Glutamatergic neuron (in vitro differentiated cells): Measurements from ENCODE around the gene HOTAIR. TPM values are rescaled to one million over a fixed set of nuclear protein-coding genes. Genes with fewer than 3 reads are reported as not detected.
A peak's percentile ranks its signal among the peaks of the same experiment; 100 is the strongest.

Experiments
- DNase-seq: peaks from one replicate; pipeline ENCODE4 v3.0.0; 2022
- H3K27ac Mint-ChIP-seq: one replicate; pipeline ENCODE4 v1.8.0; 2020; ENCODE audit warnings: mild to moderate bottlenecking, mixed read lengths, inconsistent platforms; ENCODE audit not compliant: unreplicated experiment
- H3K27me3 Mint-ChIP-seq: one replicate; pipeline ENCODE4 v1.8.0; 2020; ENCODE audit warnings: mild to moderate bottlenecking, moderate library complexity, mixed read lengths, inconsistent platforms; ENCODE audit not compliant: unreplicated experiment
- H3K36me3 Mint-ChIP-seq: one replicate; pipeline ENCODE4 v1.8.0; 2020; ENCODE audit warnings: mild to moderate bottlenecking, mixed read lengths, inconsistent platforms; ENCODE audit not compliant: unreplicated experiment
- H3K4me1 Mint-ChIP-seq: one replicate; pipeline ENCODE4 v1.8.0; 2020; ENCODE audit warnings: mild to moderate bottlenecking, low read depth, mixed read lengths, inconsistent platforms; ENCODE audit not compliant: unreplicated experiment
- H3K4me3 Mint-ChIP-seq: one replicate; pipeline ENCODE4 v1.8.0; 2020; ENCODE audit warnings: mild to moderate bottlenecking, mixed read lengths, inconsistent platforms; ENCODE audit not compliant: unreplicated experiment
- H3K9me3 Mint-ChIP-seq: one replicate; pipeline ENCODE4 v1.8.0; 2020; ENCODE audit warnings: mild to moderate bottlenecking, moderate library complexity, mixed read lengths, inconsistent platforms; ENCODE audit not compliant: unreplicated experiment
- CTCF ChIP-seq: fragments of 200-600 bp; sonication (generic); IDR thresholded peaks from one replicate; pipeline ENCODE4 v1.5.0; 2021; ENCODE audit not compliant: partially characterized antibody, unreplicated experiment
- total RNA-seq: library from RNA; stranded (reverse); fragmentation: NEBNext Ultra II Directional; extraction: Animal tissue kit (Norgen Biotek cat#: 25700); gene quantifications from one replicate; pipeline ENCODE4 v1.2.1, GENCODE V29; 2021; ENCODE audit not compliant: unreplicated experiment

Gene HOTAIR
- total RNA-seq, 1 donor from 2014 or later: not detected

GRCh38 chr12:53998900-53999236 is 24.1 kb upstream of the HOTAIR start:
- no peak for DNase-seq
- H3K27ac Mint-ChIP-seq: no peak overlapping the region
- H3K4me3 Mint-ChIP-seq: no peak overlapping the region
- no peaks in the 10 kb centered on the region for H3K36me3 Mint-ChIP-seq
- H3K4me1 Mint-ChIP-seq: no peaks in the 10 kb centered on the region
- TF ChIP-seq CTCF: no peak
- H3K27me3 Mint-ChIP-seq: peaks cover 60% of the 10 kb centered on the region
- peaks cover 10% of the 10 kb centered on the region for H3K9me3 Mint-ChIP-seq

- no peaks in the 10 kb centered on the region for H3K4me1 Mint-ChIP-seq
- DNase-seq: no peak
- peaks cover 61% of the 10 kb centered on the region for H3K27me3 Mint-ChIP-seq
- TF ChIP-seq CTCF: no peak
- H3K4me3 Mint-ChIP-seq: no peak overlapping the region
- H3K27ac Mint-ChIP-seq: no peak overlapping the region
- H3K9me3 Mint-ChIP-seq: peaks cover 8% of the 10 kb centered on the region
- H3K36me3 Mint-ChIP-seq: no peaks in the 10 kb centered on the region
Measured at GRCh38 chr12:53998110-53998899, 23.6 kb upstream of the HOTAIR start.

- no peaks in the 10 kb centered on the region for H3K4me1 Mint-ChIP-seq
- TF ChIP-seq CTCF: no peak
- peaks cover 56% of the 10 kb centered on the region for H3K27me3 Mint-ChIP-seq
- H3K9me3 Mint-ChIP-seq: peaks cover 8% of the 10 kb centered on the region
- DNase-seq: peak; percentile 40
- no peaks in the 10 kb centered on the region for H3K36me3 Mint-ChIP-seq
- H3K4me3 Mint-ChIP-seq: no peak overlapping the region
- no peak overlapping the region for H3K27ac Mint-ChIP-seq
Measured at GRCh38 chr12:53997204-53998109, 22.7 kb upstream of the HOTAIR start.

GRCh38 chr12:53996240-53997203 is 21.8 kb upstream of the HOTAIR start:
- no peak for TF ChIP-seq CTCF
- no peaks in the 10 kb centered on the region for H3K4me1 Mint-ChIP-seq
- H3K36me3 Mint-ChIP-seq: no peaks in the 10 kb centered on the region
- no peak overlapping the region for H3K4me3 Mint-ChIP-seq
- no peak for DNase-seq
- peaks cover 8% of the 10 kb centered on the region for H3K9me3 Mint-ChIP-seq
- peaks cover 57% of the 10 kb centered on the region for H3K27me3 Mint-ChIP-seq
- H3K27ac Mint-ChIP-seq: no peak overlapping the region
